A172 (cell line): ENCODE data around the gene RSKR. TPM values are rescaled to one million over a fixed set of nuclear protein-coding genes. Genes with fewer than 3 reads are reported as not detected.
A peak's percentile ranks its signal among the peaks of the same experiment; 100 is the strongest.
"Not testable (repeated sequence)": the region's sequence is repeated elsewhere in the genome, so short reads cannot be mapped to it uniquely, and the experiment has no call there.

Experiments used
- DNase-seq: peaks from one replicate; pipeline ENCODE4 v3.0.0-alpha.2; 2015; ENCODE audit warnings: low spot score
- total RNA-seq: library from RNA; depleted of rRNA; stranded (reverse); fragments of >200 nt; shearing (Covaris generic); gene quantifications from 2 replicates; pipeline ENCODE4 v1.2.3, GENCODE V29; 2014; rRNA removed

Gene RSKR
- total RNA-seq, 1 experiment from 2014 or later: 8.4 TPM

- no peak for DNase-seq
These were observed 36.5 kb downstream of the RSKR start for GRCh38 chr17:28577466-28577824.

DNA sequence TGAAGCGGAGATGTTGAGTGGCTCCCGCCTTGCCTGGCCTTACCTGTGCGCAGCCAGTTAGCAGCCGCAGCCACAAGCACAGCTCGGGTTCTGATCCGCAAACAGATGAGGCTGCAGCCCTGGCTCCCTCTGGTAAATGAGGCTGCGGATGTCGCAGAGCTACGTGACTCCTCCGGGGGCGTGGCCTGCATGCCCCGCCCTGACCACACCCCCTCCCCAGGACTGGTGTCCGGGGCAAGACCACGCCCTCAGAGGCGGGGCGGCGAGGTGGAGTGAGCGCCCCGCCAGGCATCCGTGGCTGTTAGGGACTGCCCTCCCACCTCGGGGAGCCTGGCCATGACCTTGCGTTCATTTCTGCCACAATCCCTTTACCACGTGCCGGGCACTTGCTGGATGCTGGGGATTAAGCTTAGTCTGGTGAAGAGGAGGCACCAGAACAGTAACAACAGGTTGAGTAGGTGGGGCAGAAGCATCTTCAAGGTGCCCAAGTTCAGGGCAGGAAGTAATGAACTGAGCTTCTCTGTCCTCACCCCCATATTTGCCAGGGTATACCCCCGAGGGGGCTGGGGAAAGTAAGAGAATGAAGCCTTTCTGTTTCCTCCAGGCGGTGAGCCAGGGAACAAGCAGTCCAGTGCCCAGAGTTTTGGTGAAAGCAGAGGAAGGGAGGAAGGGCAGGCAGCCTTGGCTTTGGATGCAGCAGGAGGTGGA lies 37.1 kb downstream of the RSKR start, which contains the start of gene ALDOC:
ALDOC (minus strand) TSS at position 138 of the 708 bp plus-strand sequence. CDS start 1,363 bp downstream, outside the sequence.
- peak; percentile 62 for DNase-seq

DNA sequence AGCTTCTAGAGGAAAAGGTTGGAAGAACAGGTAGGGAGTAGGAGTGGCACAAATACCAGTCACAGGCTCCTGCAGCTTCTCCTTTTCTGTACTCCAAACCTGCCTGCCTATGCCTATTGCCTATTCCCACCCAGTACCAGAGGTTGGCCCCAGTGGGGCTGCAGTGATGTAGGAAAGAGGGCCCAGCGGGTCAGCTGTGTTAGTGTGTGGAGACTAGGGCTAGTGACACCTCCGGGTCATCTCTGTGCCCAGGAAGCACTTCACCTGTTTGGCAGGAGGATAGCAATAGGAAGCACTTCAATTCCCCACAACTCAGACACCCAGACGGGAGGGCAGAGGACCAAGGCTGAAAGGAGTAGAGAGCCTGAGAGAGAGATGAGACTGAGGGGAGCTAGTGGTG lies 38.0 kb downstream of the RSKR start:
- not testable (repeated sequence) for DNase-seq

GRCh38 chr17:28575126-28575795 lies 38.7 kb downstream of the RSKR start:
- DNase-seq: no peak

- DNase-seq: no peak
These were observed 39.5 kb downstream of the RSKR start for GRCh38 chr17:28574526-28574925.

DNA sequence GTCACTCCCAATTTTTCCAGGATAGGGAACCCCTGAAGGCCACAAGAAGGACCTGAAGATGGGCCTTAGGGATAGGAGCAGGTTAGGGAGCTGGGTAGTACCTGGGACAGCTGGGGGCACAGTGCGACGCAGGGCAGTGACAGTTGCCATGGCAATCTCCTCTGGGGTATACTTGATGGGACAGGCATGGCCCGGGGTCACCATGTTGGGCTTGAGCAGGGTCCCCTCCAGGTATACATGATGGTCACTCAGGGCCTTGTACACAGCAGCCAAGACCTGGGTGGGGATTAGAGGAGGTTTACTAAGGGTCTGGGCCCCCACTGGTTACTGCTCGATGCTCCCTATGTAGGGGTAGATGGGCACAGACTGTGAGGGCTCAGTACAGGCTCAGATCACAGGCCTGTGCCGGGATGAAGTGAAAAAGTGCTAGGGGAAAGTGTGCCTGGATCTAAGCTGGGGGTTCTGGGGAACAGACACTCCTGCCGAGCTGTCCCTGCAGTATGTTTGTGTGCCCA lies 40.0 kb downstream of the RSKR start:
- no peak for DNase-seq

DNA sequence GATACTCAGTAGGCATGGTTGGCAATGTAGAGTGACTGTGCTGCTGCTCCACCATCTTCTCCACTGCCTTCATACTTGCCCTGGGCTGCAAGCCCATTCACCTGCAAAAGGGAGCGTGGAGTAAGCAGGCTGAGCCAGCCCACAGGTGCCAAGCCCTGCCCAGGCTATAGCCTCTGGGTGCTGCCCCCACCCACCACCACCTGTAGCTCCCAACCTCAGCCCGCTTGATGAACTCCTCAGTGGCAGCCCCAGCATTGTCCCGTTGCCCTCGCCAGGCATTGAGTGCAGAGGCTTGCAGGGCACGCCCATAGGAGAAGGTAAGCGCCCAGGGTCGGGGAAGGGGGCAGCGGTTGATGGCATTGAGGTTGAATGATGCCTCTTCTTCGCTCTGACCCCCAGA lies 40.5 kb downstream of the RSKR start:
- DNase-seq: no peak

GRCh38 chr17:28573040-28573380 lies 41.0 kb downstream of the RSKR start:
- DNase-seq: no peak

DNA sequence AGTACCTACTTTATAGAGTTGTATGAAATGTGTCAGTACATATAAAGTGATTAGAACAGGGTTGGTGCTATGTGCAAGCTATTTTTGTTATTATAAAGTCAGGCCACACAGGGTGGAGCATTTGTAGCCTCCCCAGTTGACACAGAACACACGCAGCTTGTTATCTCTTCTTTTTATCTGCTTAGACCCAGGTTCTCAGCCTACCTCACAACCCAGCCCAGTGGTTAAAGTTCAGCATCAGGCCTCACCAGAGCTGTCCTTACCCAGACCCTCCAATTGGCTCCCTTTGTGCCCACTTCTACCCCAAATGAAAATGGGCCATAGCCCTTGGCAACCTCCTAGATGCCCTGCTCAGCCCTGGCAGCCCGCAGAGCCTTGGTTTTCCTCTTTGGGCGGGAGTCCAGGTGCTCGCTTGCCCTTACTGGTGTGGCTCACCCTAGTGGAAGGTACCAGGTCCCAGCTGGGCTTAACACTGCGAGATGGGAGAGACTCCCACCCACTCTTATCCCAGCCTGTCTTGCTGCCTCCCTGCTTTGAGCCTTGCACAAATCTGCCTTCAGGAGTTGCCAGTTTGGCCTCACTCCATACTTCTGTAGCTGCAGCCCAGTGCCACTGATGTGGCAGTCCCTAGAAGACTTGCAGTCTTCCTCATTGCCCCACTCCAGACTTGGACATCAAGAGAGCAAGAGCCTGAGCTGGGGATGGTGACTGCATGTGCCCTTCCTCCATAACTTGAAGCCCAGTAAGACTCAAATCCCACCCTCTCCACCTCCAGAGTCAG lies 41.5 kb downstream of the RSKR start:
- DNase-seq: no peak

DNA sequence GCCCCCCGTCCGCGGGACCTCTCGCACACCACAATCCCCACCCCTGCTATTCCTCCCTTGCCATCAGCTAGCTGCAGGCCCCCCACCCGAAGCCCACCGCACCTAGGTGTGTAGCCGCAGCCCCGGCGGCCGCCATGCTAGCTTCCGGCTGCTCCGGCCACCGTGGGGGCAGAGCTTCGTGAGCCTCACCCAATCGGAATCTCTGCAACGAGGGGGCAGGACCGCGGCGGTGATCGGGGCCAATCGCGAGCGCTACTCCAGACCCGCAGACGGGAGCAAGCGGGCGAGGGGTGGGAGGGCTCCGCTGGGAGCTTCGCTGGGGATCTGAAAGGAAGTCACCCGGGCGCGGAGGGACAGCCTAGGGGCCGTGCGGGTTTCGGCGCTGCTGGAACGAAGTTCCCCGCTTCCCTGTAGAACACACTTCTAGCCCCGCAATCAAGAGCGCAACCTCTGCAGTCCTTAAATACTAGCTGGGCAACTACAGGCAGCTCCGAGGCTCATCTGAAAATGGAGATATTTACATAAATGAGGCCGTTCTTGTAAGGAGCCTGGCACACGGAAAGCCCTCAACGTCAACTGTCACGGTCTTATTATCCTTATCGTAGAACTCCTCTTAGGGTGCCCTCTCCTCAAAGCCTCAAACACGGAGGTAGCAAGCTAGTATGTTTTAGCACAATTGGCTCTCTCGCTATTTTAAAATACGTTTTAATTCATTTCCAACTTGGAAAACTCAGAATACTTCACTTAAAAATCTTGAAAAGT lies 42.4 kb downstream of the RSKR start, which contains the start of gene PIGS:
PIGS (minus strand) TSS at position 164 of the 762 bp plus-strand sequence; CDS start at position 136, 28 bp downstream.
- DNase-seq: peak; percentile 85

GRCh38 chr17:28570716-28571360 lies 43.1 kb downstream of the RSKR start:
- peak; percentile 38 for DNase-seq

DNA sequence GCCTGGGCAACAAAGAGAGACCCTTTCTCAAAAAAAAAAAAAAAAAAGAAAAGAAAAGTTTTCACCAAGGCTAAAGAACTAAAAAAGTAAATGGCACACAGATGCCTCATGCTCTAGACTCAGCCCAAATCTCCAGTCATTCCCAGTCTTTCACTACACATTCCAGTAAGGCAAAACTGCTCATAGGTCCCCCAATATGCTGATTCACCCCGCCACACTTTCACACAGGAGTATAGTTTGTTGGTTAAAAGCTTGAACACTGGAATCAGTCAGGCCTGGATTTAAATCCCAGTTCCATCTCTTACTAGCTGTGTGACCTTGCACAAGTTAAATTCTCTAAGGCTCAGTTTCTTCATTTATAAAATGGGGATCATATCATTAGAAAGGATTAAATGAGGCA lies 44.5 kb downstream of the RSKR start:
- DNase-seq: no peak

GRCh38 chr17:28567604-28568003 lies 46.4 kb downstream of the RSKR start:
- no peak for DNase-seq

DNA sequence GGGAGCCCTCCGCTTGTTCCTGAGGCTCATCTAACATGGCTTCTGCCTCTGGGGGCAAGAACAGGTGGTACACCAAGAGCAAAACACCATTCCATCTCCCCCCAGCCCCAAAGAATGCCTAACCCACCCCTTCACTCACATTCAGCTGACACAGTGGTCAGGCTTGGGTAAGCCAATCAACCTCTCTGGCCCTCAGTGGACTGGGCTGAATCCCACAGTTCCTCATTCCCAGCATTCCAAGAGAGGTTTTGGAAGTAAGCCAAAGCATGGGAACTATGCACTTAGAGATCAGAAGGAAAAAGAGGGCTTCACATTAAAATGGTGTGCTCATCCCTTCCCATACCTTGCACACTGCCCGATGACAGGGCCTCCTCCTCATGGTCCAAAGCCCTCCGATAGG lies 50.5 kb downstream of the RSKR start:
- DNase-seq: peak; percentile 69

Other genes with a start within 250 kb of the RSKR start
- gene SEBOX, start 249.0 kb downstream of the RSKR start, total RNA-seq: not detected in 2 replicates
- gene VTN, start 243.9 kb downstream of the RSKR start, total RNA-seq: 0.43 and 4.4 TPM in 2 replicates
- 20.2 and 23.2 TPM in 2 replicates for gene SARM1, start 242.5 kb downstream of the RSKR start, total RNA-seq
- gene SLC46A1, start 208.0 kb downstream of the RSKR start, total RNA-seq: 2.5 and 4.9 TPM in 2 replicates
- not detected in 2 replicates for gene SLC13A2, start 140.5 kb downstream of the RSKR start, total RNA-seq
- 0.22 TPM in 1 of 2 replicates, not detected in the other for gene FOXN1, start 107.8 kb downstream of the RSKR start, total RNA-seq
- gene UNC119, start 61.6 kb downstream of the RSKR start, total RNA-seq: 65.5 and 73.5 TPM in 2 replicates
- 48.9 and 83.5 TPM in 2 replicates for gene PIGS, start 42.7 kb downstream of the RSKR start, total RNA-seq
- 1.3 and 2.1 TPM in 2 replicates for gene ALDOC, start 37.3 kb downstream of the RSKR start, total RNA-seq
- gene SPAG5, start 15.2 kb downstream of the RSKR start, total RNA-seq: 162 and 170 TPM in 2 replicates
- 119 and 131 TPM in 2 replicates for gene BLTP2, start 31.0 kb upstream of the RSKR start, total RNA-seq
- gene SDF2, start 47.7 kb upstream of the RSKR start, total RNA-seq: 102 and 112 TPM in 2 replicates
- 52.7 and 55.8 TPM in 2 replicates for gene SUPT6H, start 48.0 kb upstream of the RSKR start, total RNA-seq
- 1.2 and 2.0 TPM in 2 replicates for gene PROCA1, start 97.7 kb upstream of the RSKR start, total RNA-seq
- gene RAB34, start 103.7 kb upstream of the RSKR start, total RNA-seq: 246 and 286 TPM in 2 replicates
- gene RPL23A, start 105.8 kb upstream of the RSKR start, total RNA-seq: 697 and 1,197 TPM in 2 replicates
- 3.3 and 3.9 TPM in 2 replicates for gene TLCD1, start 112.0 kb upstream of the RSKR start, total RNA-seq
- 1.5 and 2.5 TPM in 2 replicates for gene NEK8, start 114.6 kb upstream of the RSKR start, total RNA-seq
- 75.5 and 90.6 TPM in 2 replicates for gene TRAF4, start 129.8 kb upstream of the RSKR start, total RNA-seq
- 9.2 and 10.2 TPM in 2 replicates for gene FAM222B, start 228.6 kb upstream of the RSKR start, total RNA-seq
- gene ERAL1, start 240.8 kb upstream of the RSKR start, total RNA-seq: 45.1 and 66.6 TPM in 2 replicates